Esophagus mucosa (tissue), 1 donor: ENCODE measurements around the gene EIF3L. TPM values are rescaled to one million over a fixed set of nuclear protein-coding genes. Genes with fewer than 3 reads are reported as not detected.

ENCODE experiments used
- ATAC-seq: fragments of 200-7000 bp; cut with Tn5 transposase; one replicate; pipeline ENCODE4 v1.9.1; 2020
- total RNA-seq: library from RNA; stranded (reverse); gene quantifications from one replicate; pipeline ENCODE4 v1.2.4, GENCODE V29; 2023
- donor health status: DM: yes; HTN: yes; CAD: no.

Gene EIF3L
- total RNA-seq, 1 donor from 2014 or later: 358 TPM

- no peak for ATAC-seq
These were observed 6.2 kb downstream of the EIF3L start for GRCh38 chr22:37855462-37855861.

DNA sequence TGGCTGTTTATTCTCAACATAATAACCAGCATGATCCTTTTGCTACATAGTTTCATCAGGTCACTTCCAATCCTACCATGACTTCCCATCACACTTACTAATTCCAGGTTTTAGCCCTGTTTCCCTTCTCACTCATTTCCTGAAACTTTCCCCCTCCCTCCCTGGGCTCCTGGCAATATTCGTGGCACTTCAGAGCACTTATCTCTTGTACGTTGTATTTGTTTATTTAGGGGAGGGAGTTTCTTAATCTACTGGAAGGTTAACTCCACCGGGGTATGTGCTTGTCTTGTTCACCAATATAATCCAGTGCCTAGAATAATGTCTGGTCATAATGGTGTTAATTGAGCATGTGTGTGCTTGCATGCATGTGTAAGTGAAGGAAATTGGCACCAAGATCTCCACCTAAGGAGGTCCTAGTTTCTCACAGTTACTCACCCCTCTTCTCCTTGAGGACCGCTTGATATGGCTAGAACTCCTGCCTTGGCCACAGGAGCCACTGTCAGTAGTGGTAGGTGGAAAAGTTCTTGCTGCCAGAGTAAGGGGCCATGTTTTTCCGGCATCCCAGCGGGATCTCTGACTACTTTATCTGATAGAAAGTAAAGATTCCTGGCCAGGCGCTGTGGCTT is 11.7 kb downstream of the EIF3L start:
- no peak for ATAC-seq

DNA sequence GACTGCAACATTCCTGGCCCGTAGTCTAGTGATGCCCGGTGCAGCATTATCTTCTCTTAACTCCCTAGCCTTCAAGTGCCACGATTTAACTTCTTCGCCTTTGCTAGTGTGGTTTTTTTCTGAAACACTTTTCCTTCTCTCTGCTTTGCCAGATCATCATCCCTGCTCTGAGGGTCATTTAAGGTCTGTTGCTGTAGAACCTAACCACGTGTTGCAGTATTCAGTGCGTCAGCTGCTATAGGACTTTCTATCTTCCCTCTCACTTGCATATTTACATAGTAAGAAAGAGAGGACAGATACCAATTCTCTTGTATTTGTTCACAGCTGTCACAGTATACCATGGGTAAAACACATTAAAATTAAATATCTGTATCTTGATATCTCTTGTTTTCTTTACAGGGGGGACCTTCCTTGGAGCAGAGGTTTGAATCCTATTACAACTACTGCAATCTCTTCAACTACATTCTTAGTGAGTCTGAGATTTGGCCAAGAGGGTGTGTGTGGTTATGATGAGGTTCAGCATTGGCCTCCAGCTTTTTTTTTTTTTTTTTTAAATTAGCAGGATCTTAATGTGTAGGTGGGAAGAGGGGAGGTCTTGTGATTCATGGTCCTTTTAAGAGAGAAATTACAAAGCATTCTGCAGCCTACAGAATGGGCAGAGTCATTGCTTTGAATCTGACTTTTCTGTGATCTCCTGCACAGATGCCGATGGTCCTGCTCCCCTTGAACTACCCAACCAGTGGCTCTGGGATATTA is 13.5 kb downstream of the EIF3L start:
- ATAC-seq: no peak

GRCh38 chr22:37865510-37865909 is 16.3 kb downstream of the EIF3L start:
- ATAC-seq: no peak

DNA sequence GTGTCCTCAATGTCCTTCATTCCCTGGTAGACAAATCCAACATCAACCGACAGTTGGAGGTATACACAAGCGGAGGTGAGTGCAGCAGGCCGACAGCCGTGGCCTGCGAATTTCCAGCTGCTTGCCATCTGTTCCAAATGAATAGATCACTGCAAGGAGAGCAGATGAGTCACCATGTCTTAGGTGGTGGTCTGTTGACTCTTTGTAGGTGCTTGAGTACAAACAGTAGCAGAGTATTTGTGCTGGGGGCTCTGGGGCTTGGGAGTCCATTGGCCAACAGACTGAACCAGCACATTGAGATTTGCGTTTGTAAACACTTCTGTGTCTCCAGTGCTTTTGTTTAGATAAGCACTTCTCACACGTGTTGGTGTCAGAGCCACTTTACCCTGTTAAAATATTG is 21.1 kb downstream of the EIF3L start:
- no peak for ATAC-seq

- ATAC-seq: peak; percentile 84
These were observed 31.6 kb downstream of the EIF3L start for GRCh38 chr22:37880668-37881440.

DNA sequence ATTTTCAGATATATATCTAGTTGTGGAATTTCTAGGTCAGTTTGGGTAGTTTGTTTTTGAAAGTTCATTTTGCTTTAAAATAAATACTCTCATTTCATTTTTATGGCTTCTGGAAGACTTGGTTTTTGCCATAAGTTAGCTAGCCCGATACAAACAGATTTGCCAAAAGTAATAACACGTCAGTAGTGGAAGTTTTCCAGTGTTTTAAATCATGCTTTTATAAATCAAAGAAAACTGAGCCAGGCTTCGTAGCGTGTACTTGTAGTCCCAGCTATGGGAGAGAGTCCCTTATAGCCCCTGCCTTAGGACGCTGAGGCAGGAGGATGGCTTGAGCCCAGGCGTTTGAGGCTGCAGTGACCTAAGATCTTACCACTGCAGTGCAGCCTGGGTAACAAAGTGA is 35.2 kb downstream of the EIF3L start:
- ATAC-seq: no peak

DNA sequence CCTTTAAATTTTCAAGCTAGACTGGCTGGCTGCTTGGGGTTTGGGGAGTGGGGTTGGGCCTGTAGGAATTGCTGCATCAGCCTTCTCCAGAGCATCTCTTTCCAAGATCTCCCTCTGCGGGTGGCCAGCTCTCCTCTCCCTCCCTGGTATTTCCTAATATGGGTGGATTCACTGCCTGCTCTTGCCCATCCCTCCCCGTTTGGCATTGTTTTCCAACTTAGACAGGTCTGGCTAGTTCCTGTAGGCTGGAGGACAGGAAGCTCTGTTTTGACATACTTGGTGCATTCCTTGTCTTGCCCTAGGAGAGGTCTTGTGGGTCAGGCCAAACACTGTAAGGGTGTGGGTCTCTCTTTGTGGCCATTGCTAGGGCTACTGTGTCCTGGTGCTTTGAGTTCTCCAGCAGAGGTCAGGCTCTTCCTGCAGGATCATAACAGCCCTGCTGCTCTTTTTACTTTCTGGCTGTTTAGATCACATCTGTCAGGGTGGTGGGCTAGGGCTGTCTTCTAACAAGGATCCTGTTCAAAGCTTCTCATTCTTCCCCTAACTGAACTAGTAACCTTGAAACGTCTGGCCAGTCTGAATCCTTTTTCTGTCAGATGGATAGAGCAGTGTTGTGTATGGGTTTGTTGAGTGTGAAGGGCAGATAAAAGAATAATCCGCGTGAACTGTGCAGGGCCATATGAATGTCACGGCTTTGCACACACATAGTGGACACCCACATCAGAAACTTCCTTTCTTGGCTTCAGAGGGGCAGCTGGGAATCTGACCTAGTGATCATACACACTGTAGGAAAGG is 38.6 kb downstream of the EIF3L start:
- ATAC-seq: peak; percentile 96

GRCh38 chr22:37891926-37892325 is 42.7 kb downstream of the EIF3L start:
- no peak for ATAC-seq

DNA sequence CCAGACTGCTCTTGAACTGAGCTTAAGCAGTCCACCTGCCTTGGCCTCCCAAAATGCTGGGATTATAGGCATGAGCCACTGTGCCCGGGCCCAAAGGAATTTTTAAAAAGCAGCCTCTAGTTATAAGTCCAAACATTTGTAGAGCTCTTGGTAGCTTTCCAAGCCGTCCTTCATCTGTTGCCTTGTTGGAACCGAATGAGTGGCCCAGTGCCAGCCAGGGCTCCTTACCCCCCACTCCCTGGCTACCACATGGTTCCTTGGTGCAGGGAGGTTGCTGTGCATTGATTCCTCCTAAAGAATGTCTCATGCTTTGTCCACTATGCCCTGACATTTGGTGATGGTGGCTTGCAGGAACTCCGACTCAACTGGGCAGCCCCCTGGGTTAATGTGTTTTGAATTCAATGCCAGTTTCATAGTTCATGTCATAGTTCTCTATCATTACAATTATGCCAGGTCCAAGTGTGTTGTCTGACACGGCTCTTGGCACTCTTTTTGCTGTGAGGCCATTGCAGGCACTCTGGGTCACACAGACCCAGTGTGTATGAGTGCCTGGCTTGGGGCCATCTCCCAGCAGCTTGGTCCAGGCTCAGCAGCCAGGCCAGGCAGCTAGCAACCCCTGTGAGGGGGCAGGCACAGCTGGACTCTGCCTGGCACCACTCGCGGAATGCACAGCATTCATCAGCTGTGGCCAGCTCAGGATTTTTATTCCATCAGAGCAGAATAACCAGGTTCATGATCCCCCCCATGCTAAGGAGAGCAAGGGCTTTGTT is 43.5 kb downstream of the EIF3L start:
- no peak for ATAC-seq

GRCh38 chr22:37893583-37893983 is 44.4 kb downstream of the EIF3L start:
- no peak for ATAC-seq

DNA sequence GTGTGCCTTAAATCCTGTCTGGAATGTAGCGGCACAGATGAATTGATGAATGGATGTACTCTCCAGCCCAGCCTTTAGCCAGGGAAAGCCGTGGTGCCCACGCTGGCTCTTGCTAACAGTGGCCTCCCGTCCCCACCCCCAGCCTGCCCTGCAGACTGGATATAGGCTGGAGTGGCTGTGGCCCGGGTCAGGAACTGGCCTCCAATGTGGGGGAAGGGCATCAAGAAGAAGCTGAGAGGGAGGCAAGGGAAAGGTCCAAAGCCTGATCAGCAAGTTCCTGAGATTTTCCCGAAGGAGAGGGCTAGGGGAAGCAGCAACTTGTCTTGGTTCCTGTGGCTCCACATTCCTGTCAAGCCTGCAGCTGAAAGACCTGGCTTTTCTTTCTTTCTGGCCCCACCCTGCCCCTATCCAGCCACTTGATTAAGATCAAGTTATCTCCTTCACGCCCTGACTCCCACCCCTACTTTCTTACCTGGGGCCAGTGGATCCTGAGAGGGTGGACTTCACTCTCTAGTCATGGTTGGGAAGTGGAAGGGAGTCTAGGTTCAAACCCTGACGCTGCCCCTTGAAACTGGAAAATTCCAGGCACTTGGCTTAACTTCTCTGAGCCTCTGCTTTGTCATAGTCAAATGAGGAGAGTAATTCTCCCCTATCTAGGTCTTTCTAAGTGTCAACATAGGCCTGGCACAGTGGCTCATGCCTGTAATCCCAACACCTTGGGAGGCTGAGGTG is 45.9 kb downstream of the EIF3L start:
- ATAC-seq: peak; percentile 44

- ATAC-seq: peak; percentile 84
These were observed 47.0 kb downstream of the EIF3L start for GRCh38 chr22:37896181-37896592.

DNA sequence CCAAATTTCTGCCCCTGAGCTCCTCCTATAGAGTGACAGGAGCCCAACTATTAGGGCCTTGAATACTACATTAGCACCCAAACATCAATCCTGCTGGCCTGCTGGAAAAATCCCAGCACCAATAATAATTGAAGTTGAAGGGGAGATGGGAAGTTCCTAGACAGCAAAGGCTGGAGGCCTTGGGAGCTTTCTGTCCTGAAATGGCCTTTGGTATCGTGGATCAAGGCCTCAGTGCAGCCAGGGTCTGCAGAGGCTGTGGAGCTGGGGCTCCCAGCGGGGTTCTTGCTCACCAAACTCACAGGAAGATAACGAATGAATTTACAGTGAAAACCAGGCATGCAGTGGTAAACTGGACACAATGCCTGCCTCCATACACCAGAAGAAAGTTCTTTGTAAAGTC is 47.7 kb downstream of the EIF3L start:
- no peak for ATAC-seq

GRCh38 chr22:37897807-37898206 is 48.6 kb downstream of the EIF3L start:
- ATAC-seq: no peak

GRCh38 chr22:37898441-37899181 is 49.4 kb downstream of the EIF3L start:
- ATAC-seq: peak; percentile 68

GRCh38 chr22:37904572-37905533 is 55.6 kb downstream of the EIF3L start:
- peak; percentile 71 for ATAC-seq

- peak; percentile 81 for ATAC-seq
These were observed 56.5 kb downstream of the EIF3L start, which contains the start of gene MICALL1 for GRCh38 chr22:37905534-37906363. Gene MICALL1, plus strand, starts transcription at chr22:37906297. Its CDS starts 126 bp downstream, at chr22:37906423.
